ENCODE data around the gene NDUFV2.

NDUFV2 gene

DNA sequence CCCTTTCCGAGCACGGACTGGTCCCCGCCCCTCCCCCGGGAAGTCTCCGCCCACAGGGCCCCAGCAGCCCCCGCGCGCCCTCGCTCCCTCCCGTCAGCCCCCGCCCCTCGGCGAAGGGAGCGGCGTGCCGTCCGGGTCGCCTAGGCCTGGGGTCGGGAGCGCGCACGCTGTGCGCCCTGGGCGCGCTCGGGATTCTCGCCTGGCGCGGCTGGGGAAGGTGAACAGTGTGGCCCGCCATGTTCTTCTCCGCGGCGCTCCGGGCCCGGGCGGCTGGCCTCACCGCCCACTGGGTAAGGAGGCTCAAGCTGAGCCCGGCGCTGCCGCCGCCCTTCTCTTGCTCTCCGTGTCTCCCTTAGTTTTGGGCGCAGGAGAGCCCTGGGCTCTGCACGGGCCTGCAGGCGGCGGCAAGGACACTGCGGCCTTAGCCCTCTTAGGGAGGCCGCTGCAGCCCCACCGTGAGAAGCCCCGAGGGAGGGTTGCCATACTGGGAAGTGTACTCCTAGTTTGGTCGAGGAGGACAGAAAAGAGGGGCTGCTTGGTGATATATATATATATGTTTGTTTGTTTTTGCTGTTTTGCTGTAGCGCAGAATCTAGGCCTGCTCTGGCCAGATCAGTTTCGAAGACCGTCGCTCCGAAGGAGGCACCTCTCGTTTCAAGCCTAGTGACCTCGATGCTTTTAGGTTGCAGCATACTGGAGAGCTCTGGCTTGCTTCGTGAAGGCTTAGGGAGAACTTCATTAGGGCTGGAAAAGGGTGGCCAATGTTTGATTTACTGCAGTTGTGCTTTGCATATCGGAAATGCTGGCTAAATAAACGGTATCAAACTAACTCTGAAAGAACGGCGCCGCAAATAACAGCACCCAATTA is at the start of gene NDUFV2:
Gene NDUFV2, plus strand, starts transcription at position 192 of the 868 bp plus-strand sequence. Its CDS starts 45 bp downstream, at position 237.
- TF ChIP-seq CTCF (IDR thresholded peaks at IDR 0.05), result no peak
- peak within 1 kb of the TSS; percentile 94 to 95 for H3K27ac ChIP-seq
- DNase-seq (ENCODE audit: low spot score), result peak; percentile 96
- peak within 1 kb of the TSS; percentile 85 for H3K4me3 ChIP-seq

- no peak overlapping the region for H3K4me3 ChIP-seq
- TF ChIP-seq CTCF (IDR thresholded peaks at IDR 0.05), result no peak
- H3K27ac ChIP-seq, result no peak overlapping the region
- DNase-seq (ENCODE audit: low spot score), result no peak
Measured at GRCh38 chr18:9053814-9054213, 48.7 kb upstream of the NDUFV2 start.

DNA sequence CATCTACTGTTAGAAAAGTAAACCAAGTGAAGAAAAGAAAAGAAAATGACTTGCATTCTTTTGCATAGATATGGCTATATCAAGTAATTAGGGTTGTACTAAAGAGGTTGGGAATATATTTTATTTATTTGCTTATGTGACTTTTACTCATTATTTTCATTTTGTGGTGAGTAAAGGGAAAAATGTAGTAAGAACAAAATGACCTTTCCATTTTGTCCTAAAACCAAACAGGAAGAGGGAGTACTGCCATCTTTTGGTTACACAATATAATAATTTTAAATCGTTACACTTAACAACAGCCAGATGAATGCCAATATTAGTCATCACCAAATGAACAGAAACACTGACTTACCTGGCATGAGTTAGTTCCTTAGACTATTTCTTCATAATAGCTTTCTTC is 47.3 kb upstream of the NDUFV2 start:
- no peak for TF ChIP-seq CTCF (IDR thresholded peaks at IDR 0.05)
- DNase-seq (ENCODE audit: low spot score), result no peak
- Histone ChIP-seq H3K27ac (peak overlapping the region in 1 of 2 donors; percentile 10), H3K4me3 (no peak overlapping the region)

DNA sequence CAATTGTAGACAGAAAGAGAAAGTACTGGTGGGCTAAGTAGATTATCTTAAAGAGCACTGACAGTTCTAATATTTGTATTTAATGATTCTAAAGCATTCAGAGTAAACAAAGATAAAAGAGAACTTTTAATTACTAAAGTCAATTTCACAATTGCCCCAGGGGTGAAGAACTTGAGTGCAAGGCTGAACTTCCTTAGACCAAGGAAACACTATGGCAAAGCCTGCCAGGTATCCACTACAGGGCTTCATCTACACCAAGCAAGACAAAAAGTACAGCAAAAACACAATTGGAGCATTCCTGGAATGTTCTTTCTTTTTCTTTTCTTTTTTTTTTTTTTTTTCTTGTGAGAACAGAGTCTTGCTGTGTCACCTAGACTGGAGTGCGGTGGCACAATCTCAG is 46.9 kb upstream of the NDUFV2 start:
- DNase-seq (ENCODE audit: low spot score), result no peak
- H3K4me3 ChIP-seq, result no peak overlapping the region
- TF ChIP-seq CTCF (IDR thresholded peaks at IDR 0.05), result no peak
- no peak overlapping the region for H3K27ac ChIP-seq

DNA sequence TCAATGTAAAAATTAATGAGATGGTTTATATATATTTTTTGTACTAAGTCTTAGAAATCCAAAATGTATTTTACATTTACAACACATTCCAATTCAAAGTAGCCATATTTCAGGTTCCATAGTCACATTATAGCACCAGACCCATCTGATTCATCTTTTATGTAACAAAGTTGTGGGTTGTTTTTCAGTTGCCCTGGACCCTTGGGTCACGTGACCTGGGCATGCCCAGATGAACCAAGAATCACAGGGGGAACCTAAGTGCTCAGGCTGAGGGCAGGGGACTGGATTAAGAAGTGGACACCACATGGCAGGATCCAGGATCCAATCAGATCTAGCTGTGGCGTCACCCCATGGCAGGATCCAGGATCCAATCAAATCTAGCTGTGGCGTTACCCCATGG is 44.9 kb upstream of the NDUFV2 start:
- Histone ChIP-seq H3K27ac (no peak overlapping the region), H3K4me3 (no peak overlapping the region)
- TF ChIP-seq CTCF (IDR thresholded peaks at IDR 0.05), result no peak
- no peak for DNase-seq (ENCODE audit: low spot score)

DNA sequence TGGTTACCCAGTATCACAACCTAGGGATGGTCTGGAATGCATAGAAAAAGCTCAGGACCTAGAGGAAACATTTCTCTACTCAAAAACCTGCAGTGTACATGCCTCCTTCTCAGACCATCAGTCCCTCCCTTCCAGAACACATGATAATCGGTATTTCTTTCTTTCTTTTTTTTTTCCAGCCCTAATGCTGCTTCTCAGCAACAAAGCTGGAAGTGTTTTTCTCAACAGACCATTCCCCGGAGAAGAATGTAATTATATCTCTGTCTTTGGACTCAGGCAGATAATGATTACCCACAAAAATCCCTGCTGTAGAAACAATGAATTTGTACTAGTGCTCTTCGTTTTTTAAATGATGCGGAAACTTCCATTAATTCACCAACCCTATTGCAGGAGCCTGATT is 44.1 kb upstream of the NDUFV2 start:
- Histone ChIP-seq H3K4me3 (no peak overlapping the region), H3K27ac (no peak overlapping the region)
- TF ChIP-seq CTCF (IDR thresholded peaks at IDR 0.05), result no peak
- no peak for DNase-seq (ENCODE audit: low spot score)

DNA sequence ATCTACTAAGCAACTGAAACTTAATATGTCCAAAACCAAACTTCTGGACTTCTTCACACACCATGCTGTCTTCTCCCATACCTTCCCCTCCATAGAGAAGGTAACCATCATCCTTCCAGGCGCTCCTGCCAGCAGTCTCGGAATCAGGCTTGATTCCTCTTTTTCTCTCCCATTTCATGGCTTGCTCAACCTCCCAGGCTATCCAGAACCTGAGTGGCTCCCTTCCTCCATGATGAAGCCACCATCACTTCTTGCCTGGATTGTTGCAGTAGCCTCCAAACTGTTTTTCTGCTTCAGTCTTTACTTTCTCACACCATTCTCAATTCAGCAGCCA is 40.1 kb upstream of the NDUFV2 start:
- no peak for DNase-seq (ENCODE audit: low spot score)
- Histone ChIP-seq H3K4me3 (no peak overlapping the region), H3K27ac (no peak overlapping the region)
- no peak for TF ChIP-seq CTCF (IDR thresholded peaks at IDR 0.05)
